ENCODE results near the gene RFLNA. TPM values are rescaled to one million over a fixed set of nuclear protein-coding genes. Genes with fewer than 3 reads are reported as not detected.

The RFLNA gene
- total and polyA plus RNA-seq, 2 experiments from 2014 or later: 57.8 to 67.8 TPM

DNA sequence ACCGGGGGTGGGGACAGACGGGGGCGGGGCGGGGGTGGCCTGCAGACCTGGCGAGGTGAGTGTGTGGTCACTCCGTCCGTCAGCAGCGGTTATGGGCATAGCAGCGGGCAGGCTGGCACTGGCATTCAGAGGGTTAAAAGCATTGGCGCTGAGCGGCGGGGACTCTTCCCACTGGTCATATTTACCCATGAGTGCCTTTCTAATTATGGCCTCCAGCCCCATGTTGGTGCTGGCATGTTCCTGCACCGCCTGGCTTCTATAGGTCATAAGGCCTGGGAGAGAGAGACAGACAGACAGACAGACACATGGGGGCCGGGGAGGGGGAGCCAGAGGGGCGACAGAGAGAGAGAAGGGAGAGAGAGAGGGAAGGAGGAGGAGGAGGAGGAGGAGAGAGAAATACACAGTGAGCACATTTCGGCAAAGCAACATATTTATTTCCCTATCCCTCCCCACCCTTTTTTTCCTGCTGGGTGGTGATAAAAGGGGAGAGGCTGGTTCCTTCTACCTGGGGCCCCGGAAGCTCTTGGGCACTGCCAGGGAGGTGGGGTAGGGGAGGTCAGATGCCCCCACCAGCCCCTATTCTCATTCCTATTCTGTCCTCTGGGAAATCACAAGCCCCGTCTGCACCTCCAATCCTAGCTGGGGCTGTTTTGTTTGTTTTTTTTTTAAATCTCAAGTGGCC is 32.6 kb downstream of the RFLNA start:
- Histone ChIP-seq H4K20me1 (ENCODE audit: insufficient read depth, poor library complexity, severe bottlenecking) (no peaks in the 10 kb centered on the region), H3K9me2 (replicated peaks; ENCODE audit: insufficient read depth) (no peaks in the 10 kb centered on the region), H3K4me2 (no peak overlapping the region), H2AFZ (no peak overlapping the region), H3K27me3 (no peaks in the 10 kb centered on the region), H3K4me1 (ENCODE audit: insufficient read depth) (no peaks in the 10 kb centered on the region), H3K4me3 (no peak overlapping the region), H3K9me3 (ENCODE audit: low read depth) (peaks cover 5% of the 10 kb centered on the region), H3K27ac (no peak overlapping the region), H3K79me2 (no peaks in the 10 kb centered on the region), H3K36me3 (replicated peaks; ENCODE audit: insufficient read depth, low read depth) (no peaks in the 10 kb centered on the region)
- no peak for DNase-seq (ENCODE audit: low spot score)
- TF ChIP-seq, protein P1, sequence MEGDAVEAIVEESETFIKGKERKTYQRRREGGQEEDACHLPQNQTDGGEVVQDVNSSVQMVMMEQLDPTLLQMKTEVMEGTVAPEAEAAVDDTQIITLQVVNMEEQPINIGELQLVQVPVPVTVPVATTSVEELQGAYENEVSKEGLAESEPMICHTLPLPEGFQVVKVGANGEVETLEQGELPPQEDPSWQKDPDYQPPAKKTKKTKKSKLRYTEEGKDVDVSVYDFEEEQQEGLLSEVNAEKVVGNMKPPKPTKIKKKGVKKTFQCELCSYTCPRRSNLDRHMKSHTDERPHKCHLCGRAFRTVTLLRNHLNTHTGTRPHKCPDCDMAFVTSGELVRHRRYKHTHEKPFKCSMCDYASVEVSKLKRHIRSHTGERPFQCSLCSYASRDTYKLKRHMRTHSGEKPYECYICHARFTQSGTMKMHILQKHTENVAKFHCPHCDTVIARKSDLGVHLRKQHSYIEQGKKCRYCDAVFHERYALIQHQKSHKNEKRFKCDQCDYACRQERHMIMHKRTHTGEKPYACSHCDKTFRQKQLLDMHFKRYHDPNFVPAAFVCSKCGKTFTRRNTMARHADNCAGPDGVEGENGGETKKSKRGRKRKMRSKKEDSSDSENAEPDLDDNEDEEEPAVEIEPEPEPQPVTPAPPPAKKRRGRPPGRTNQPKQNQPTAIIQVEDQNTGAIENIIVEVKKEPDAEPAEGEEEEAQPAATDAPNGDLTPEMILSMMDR (IDR thresholded peaks at IDR 0.05; ENCODE audit: poor library complexity): no peak
- TF ChIP-seq EZH2phosphoT487 (IDR thresholded peaks at IDR 0.05; ENCODE audit: low read depth, severe bottlenecking, unreplicated experiment) (no peak), EZH2 (IDR thresholded peaks at IDR 0.05; ENCODE audit: borderline replicate concordance) (no peak)
- 88% methylated on average over 16 of the region's 18 CpGs for WGBS (ENCODE audit: low lambda C conversion rate, missing lambda C conversion rate)

DNA sequence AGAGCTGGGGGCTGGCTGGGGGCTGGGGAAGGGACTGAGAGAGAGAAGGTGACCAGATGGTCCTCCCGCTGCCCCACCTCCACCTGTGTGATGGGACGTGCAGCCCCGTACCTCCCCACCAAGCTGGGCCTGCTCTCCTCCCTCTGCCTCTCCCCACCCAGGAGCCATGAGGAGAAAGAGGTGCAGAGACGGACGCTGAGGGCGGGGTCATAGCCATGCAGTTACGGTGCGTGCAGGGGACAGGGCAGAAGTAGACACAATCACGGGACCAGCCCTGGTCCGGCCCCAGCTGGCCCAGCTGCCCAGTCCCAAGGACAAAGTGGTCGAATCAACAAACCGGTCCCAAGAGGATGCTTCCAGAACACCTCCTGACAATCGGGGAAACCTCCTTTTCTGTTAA is 33.2 kb downstream of the RFLNA start:
- TF ChIP-seq EZH2phosphoT487 (IDR thresholded peaks at IDR 0.05; ENCODE audit: low read depth, severe bottlenecking, unreplicated experiment) (no peak), EZH2 (IDR thresholded peaks at IDR 0.05; ENCODE audit: borderline replicate concordance) (no peak)
- TF ChIP-seq, protein P1 (IDR thresholded peaks at IDR 0.05; ENCODE audit: poor library complexity): no peak
- Histone ChIP-seq H3K27me3 (no peaks in the 10 kb centered on the region), H3K4me3 (no peak overlapping the region), H3K9me2 (replicated peaks; ENCODE audit: insufficient read depth) (no peaks in the 10 kb centered on the region), H3K36me3 (replicated peaks; ENCODE audit: insufficient read depth, low read depth) (no peaks in the 10 kb centered on the region), H2AFZ (no peak overlapping the region), H3K79me2 (no peaks in the 10 kb centered on the region), H3K9me3 (ENCODE audit: low read depth) (peaks cover 5% of the 10 kb centered on the region), H3K27ac (no peak overlapping the region), H4K20me1 (ENCODE audit: insufficient read depth, poor library complexity, severe bottlenecking) (no peaks in the 10 kb centered on the region), H3K4me2 (no peak overlapping the region), H3K4me1 (ENCODE audit: insufficient read depth) (no peaks in the 10 kb centered on the region)
- no peak for DNase-seq (ENCODE audit: low spot score)
- 85% methylated on average over 13 of the region's 13 CpGs for WGBS (ENCODE audit: low lambda C conversion rate, missing lambda C conversion rate)

DNA sequence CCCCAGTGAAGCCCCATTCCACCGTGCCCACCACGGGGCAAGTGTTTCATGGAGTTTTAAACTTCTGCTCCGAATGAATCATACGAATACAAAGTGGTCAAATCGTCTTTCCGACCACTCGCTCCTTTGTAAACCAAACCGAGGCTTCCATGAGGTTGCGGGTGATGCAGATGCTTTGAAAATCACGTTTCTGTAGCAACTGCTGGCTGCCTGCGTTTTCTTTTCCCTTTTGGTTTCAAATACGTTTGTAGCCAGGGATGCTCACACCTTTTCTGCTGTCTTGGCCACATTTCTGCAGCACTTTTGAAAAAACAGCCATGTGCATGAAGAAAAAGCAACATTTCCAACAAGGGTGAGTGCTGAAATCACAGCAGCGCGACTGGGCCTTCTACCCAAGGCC is 33.7 kb downstream of the RFLNA start:
- no peak overlapping the region for H3K4me3 ChIP-seq
- H3K27me3 ChIP-seq: no peaks in the 10 kb centered on the region
- no peak overlapping the region for H3K4me2 ChIP-seq
- H3K9me3 ChIP-seq (ENCODE audit: low read depth): peaks cover 2% of the 10 kb centered on the region
- no peaks in the 10 kb centered on the region for H4K20me1 ChIP-seq (ENCODE audit: insufficient read depth, poor library complexity, severe bottlenecking)
- H3K36me3 ChIP-seq (replicated peaks; ENCODE audit: insufficient read depth, low read depth): no peaks in the 10 kb centered on the region
- no peak overlapping the region for H3K27ac ChIP-seq
- H3K4me1 ChIP-seq (ENCODE audit: insufficient read depth): no peaks in the 10 kb centered on the region
- no peak for DNase-seq (ENCODE audit: low spot score)
- H3K9me2 ChIP-seq (replicated peaks; ENCODE audit: insufficient read depth): no peaks in the 10 kb centered on the region
- H3K79me2 ChIP-seq: no peaks in the 10 kb centered on the region
- no peak overlapping the region for H2AFZ ChIP-seq
- TF ChIP-seq EZH2phosphoT487 (IDR thresholded peaks at IDR 0.05; ENCODE audit: low read depth, severe bottlenecking, unreplicated experiment) (no peak), EZH2 (IDR thresholded peaks at IDR 0.05; ENCODE audit: borderline replicate concordance) (no peak)
- TF ChIP-seq, protein P1 (IDR thresholded peaks at IDR 0.05; ENCODE audit: poor library complexity): no peak
- 91% methylated on average over 14 of the region's 14 CpGs for WGBS (ENCODE audit: low lambda C conversion rate, missing lambda C conversion rate)
